ENCODE data around the gene TCP1. TPM values are rescaled to one million over a fixed set of nuclear protein-coding genes. Genes with fewer than 3 reads are reported as not detected.
A peak's percentile ranks its signal among the peaks of the same experiment; 100 is the strongest.
"Not testable (repeated sequence)": the region's sequence is repeated elsewhere in the genome, so short reads cannot be mapped to it uniquely, and the experiment has no call there.

Gene TCP1
- total and polyA plus RNA-seq, 8 donors = 112 to 267 (median 245) TPM

GRCh38 chr6:159801935-159802334 is 12.5 kb upstream of the TCP1 start:
- Histone ChIP-seq H3K4me1 (peaks cover 7 to 10% of the 10 kb centered on the region in 2 donors), H3K27me3 (no peaks in the 10 kb centered on the region), H3K36me3 (peaks cover 0 to 32% of the 10 kb centered on the region in 2 donors), H3K4me3 (no peak overlapping the region), H3K9me3 (no peaks in the 10 kb centered on the region), H3K27ac (no peak overlapping the region)
- ATAC-seq (peak; percentile 38), DNase-seq (peak in 2 of 4 donors; percentile 14 to 37)
- TF ChIP-seq CTCF (IDR thresholded peaks at IDR 0.05) = no peak
- intact Hi-C loops (cut with DNase I) = no loop called here

- ATAC-seq = no peak
These were observed 10.9 kb upstream of the TCP1 start, which contains the start of gene PNLDC1 for GRCh38 chr6:159800141-159800865. Gene PNLDC1 (plus strand): TSS chr6:159800276. CDS start chr6:159800308, 32 bp downstream.

GRCh38 chr6:159797554-159797953 is 8.2 kb upstream of the TCP1 start:
- intact Hi-C loops (cut with DNase I) = no loop called here
- no peak for TF ChIP-seq CTCF (IDR thresholded peaks at IDR 0.05)
- no peak overlapping the region for H3K27ac ChIP-seq
- H3K4me1 ChIP-seq = peaks cover 9 to 21% of the 10 kb centered on the region in 2 donors
- DNase-seq (no peak), ATAC-seq (no peak)
- H3K4me3 ChIP-seq = no peak overlapping the region
- no peaks in the 10 kb centered on the region for H3K9me3 ChIP-seq
- H3K27me3 ChIP-seq = no peaks in the 10 kb centered on the region
- H3K36me3 ChIP-seq = peaks cover 0 to 66% of the 10 kb centered on the region in 2 donors

More at GRCh38 chr6:159800141-159800865, 10.9 kb upstream of the TCP1 start, which contains the start of gene PNLDC1:
- no peak for TF ChIP-seq CTCF (IDR thresholded peaks at IDR 0.05)
- Histone ChIP-seq H3K36me3 (peaks cover 0 to 48% of the 10 kb centered on the region in 2 donors), H3K9me3 (no peaks in the 10 kb centered on the region), H3K4me3 (no peak within 1 kb of the TSS), H3K4me1 (peaks cover 7 to 10% of the 10 kb centered on the region in 2 donors), H3K27ac (no peak within 1 kb of the TSS), H3K27me3 (no peaks in the 10 kb centered on the region)
- intact Hi-C loops (cut with DNase I) = no loop called here
- no peak for DNase-seq

- H3K4me3 ChIP-seq; ATAC-seq; H3K27me3 ChIP-seq; intact Hi-C loops (cut with DNase I); H3K9me3 ChIP-seq; DNase-seq: not testable (repeated sequence)
- H3K4me1 ChIP-seq = peaks cover 14 to 32% of the 10 kb centered on the region in 2 donors
- H3K36me3 ChIP-seq = peaks cover 0 to 71% of the 10 kb centered on the region in 2 donors
- H3K27ac ChIP-seq = peak overlapping the region in 1 of 2 donors; percentile 23
These were observed 5.6 kb upstream of the TCP1 start for GRCh38 chr6:159794976-159795375.

- Histone ChIP-seq H3K4me3 (peak overlapping the region; percentile 100), H3K4me1 (peaks cover 25 to 59% of the 10 kb centered on the region in 2 donors), H3K9me3 (no peaks in the 10 kb centered on the region), H3K36me3 (peaks cover 0 to 45% of the 10 kb centered on the region in 2 donors), H3K27ac (peak overlapping the region; percentile 89 to 97), H3K27me3 (no peaks in the 10 kb centered on the region)
- ATAC-seq = no peak
- TF ChIP-seq CTCF (IDR thresholded peaks at IDR 0.05) = no peak
- intact Hi-C loops (cut with DNase I) = no loop called here
- no peak for DNase-seq
These were observed 1.7 kb upstream of the TCP1 start for GRCh38 chr6:159790956-159791598.
